Tibial nerve (tissue), 4 donors: ENCODE results near the gene TUSC2.

ENCODE experiments used
- CTCF ChIP-seq, 5 experiments: fragments of 200-600 bp in 3 of 5; fragments of 450-650 bp in 2 of 5; sonication (generic) in 3 of 5; IDR thresholded peaks; one replicate each; pipeline ENCODE4 v1.5.1; 2016 to 2019; ENCODE audit warnings: antibody characterized with exemption in 5 of 5, mild to moderate bottlenecking in 3 of 5, moderate library complexity in 2 of 5
- EP300 ChIP-seq, 2 donors: sonication (generic); formaldehyde crosslinking; IDR thresholded peaks; one replicate each; pipeline ENCODE4 v1.6.1; 2017; ENCODE audit warnings: antibody characterized with exemption in 2 of 2, mild to moderate bottlenecking in 1 of 2
- POLR2A ChIP-seq, 2 donors: fragments of 450-650 bp; IDR thresholded peaks; one replicate each; pipeline ENCODE4 v1.6.1; 2017; ENCODE audit warnings: antibody characterized with exemption in 2 of 2, mild to moderate bottlenecking in 2 of 2, moderate library complexity in 2 of 2

- TF ChIP-seq CTCF (IDR thresholded peaks at IDR 0.05) (no peak), POLR2A (IDR thresholded peaks at IDR 0.05) (peak; percentile 67 to 91), EP300 (IDR thresholded peaks at IDR 0.05) (peak in 1 of 2 donors; percentile 70)
Measured at GRCh38 chr3:50340448-50341329, 12.7 kb upstream of the TUSC2 start, which contains the start of gene RASSF1.
